Nephron (organoid): ENCODE measurements around the gene HIF1A.
A peak's percentile ranks its signal among the peaks of the same experiment; 100 is the strongest.

ENCODE experiments used
- H3K27ac Mint-ChIP-seq, 3 experiments: 2 replicates each; pipeline ENCODE4 v1.8.0; 2020; ENCODE audit warnings: mixed read lengths in 3 of 3, mild to moderate bottlenecking in 2 of 3, moderate library complexity in 1 of 3
- H3K27me3 Mint-ChIP-seq: 2 replicates; pipeline ENCODE4 v1.8.0; 2021; ENCODE audit warnings: low read depth, mild to moderate bottlenecking, moderate library complexity, mixed read lengths
- H3K36me3 Mint-ChIP-seq: 2 replicates; pipeline ENCODE4 v1.8.0; 2020; ENCODE audit warnings: low read depth, mixed read lengths
- H3K4me1 Mint-ChIP-seq: 2 replicates; pipeline ENCODE4 v1.8.0; 2020; ENCODE audit warnings: mixed read lengths
- H3K4me3 Mint-ChIP-seq, 3 experiments: 2 replicates each; pipeline ENCODE4 v1.8.0; 2020; ENCODE audit warnings: mild to moderate bottlenecking in 3 of 3, mixed read lengths in 3 of 3, moderate library complexity in 2 of 3
- H3K9me3 Mint-ChIP-seq: 2 replicates; pipeline ENCODE4 v1.8.0; 2020; ENCODE audit warnings: mixed read lengths
- TF ChIP-seq, protein P1 (sequence below), 3 experiments: fragments of 200-600 bp; sonication (generic); IDR thresholded peaks; one replicate each; pipeline ENCODE4 v1.5.0; 2021; ENCODE audit warnings: antibody characterized with exemption in 3 of 3; ENCODE audit not compliant: unreplicated experiment in 3 of 3

Gene HIF1A

GRCh38 chr14:61694039-61694438, 1.3 kb upstream of the HIF1A start:
- peaks cover 27% of the 10 kb centered on the region for H3K4me1 Mint-ChIP-seq
- no peaks in the 10 kb centered on the region for H3K36me3 Mint-ChIP-seq
- peak overlapping the region; percentile 90 to 99 (median 96) for H3K27ac Mint-ChIP-seq
- TF ChIP-seq, protein P1, sequence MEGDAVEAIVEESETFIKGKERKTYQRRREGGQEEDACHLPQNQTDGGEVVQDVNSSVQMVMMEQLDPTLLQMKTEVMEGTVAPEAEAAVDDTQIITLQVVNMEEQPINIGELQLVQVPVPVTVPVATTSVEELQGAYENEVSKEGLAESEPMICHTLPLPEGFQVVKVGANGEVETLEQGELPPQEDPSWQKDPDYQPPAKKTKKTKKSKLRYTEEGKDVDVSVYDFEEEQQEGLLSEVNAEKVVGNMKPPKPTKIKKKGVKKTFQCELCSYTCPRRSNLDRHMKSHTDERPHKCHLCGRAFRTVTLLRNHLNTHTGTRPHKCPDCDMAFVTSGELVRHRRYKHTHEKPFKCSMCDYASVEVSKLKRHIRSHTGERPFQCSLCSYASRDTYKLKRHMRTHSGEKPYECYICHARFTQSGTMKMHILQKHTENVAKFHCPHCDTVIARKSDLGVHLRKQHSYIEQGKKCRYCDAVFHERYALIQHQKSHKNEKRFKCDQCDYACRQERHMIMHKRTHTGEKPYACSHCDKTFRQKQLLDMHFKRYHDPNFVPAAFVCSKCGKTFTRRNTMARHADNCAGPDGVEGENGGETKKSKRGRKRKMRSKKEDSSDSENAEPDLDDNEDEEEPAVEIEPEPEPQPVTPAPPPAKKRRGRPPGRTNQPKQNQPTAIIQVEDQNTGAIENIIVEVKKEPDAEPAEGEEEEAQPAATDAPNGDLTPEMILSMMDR (IDR thresholded peaks at IDR 0.05; ENCODE audit: unreplicated experiment in 3 of 3), result no peak
- H3K4me3 Mint-ChIP-seq, result peak overlapping the region; percentile 97 to 99 (median 98)
- H3K9me3 Mint-ChIP-seq, result no peaks in the 10 kb centered on the region
- no peaks in the 10 kb centered on the region for H3K27me3 Mint-ChIP-seq

DNA sequence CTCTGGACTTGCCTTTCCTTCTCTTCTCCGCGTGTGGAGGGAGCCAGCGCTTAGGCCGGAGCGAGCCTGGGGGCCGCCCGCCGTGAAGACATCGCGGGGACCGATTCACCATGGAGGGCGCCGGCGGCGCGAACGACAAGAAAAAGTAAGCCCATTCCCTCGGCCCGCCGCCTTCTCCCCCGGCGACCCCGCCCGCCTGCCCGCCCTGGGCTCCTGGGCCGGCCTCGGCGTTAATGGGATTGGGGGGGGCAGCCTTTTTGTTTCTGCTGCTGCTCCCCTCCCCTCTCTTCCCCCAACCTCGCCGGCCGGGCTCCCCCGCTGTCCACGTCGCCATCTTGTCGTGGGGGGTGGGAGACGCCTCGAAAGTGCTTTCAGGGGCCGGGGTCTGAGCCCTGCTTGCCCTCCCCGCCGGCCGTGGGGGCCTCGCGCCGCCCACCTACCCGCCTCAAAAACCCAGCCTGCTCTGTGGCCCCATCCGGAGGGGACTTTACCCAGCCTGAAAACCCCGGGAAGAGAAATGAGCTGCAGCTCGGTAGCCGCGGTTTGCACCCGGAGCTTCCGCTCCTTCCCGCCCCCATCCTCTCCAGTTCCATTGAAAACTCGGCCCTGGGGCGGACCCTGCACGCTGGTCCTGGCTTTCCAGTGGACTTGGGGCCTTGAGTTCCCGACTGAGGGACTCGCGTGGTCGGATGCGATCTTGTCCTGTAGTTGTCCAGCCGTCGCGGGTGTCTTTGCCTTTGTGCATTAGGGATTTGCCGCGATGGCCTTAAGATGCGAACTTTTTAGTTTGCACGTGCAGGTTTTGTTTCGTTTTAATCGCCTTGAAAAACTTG, 598 bp downstream of the HIF1A start:
- H3K27me3 Mint-ChIP-seq, result no peaks in the 10 kb centered on the region
- H3K27ac Mint-ChIP-seq, result peak overlapping the region; percentile 90 to 99 (median 96)
- no peaks in the 10 kb centered on the region for H3K9me3 Mint-ChIP-seq
- TF ChIP-seq, protein P1 (IDR thresholded peaks at IDR 0.05; ENCODE audit: unreplicated experiment in 3 of 3), result no peak
- peaks cover 3% of the 10 kb centered on the region for H3K36me3 Mint-ChIP-seq
- peaks cover 43% of the 10 kb centered on the region for H3K4me1 Mint-ChIP-seq
- peak overlapping the region; percentile 97 to 99 (median 98) for H3K4me3 Mint-ChIP-seq

GRCh38 chr14:61696753-61697318, 1.5 kb downstream of the HIF1A start:
- TF ChIP-seq, protein P1 (IDR thresholded peaks at IDR 0.05; ENCODE audit: unreplicated experiment in 3 of 3), result no peak
- Mint-ChIP-seq H3K36me3 (peaks cover 3% of the 10 kb centered on the region), H3K9me3 (no peaks in the 10 kb centered on the region), H3K27me3 (no peaks in the 10 kb centered on the region), H3K4me3 (peak overlapping the region; percentile 97 to 99 (median 98)), H3K27ac (peak overlapping the region; percentile 90 to 99 (median 96)), H3K4me1 (peaks cover 44% of the 10 kb centered on the region)

- H3K9me3 Mint-ChIP-seq, result no peaks in the 10 kb centered on the region
- TF ChIP-seq, protein P1 (IDR thresholded peaks at IDR 0.05; ENCODE audit: unreplicated experiment in 3 of 3), result no peak
- peaks cover 50% of the 10 kb centered on the region for H3K4me1 Mint-ChIP-seq
- H3K4me3 Mint-ChIP-seq, result peak overlapping the region; percentile 97 to 99 (median 98)
- peaks cover 3% of the 10 kb centered on the region for H3K36me3 Mint-ChIP-seq
- peak overlapping the region; percentile 58 to 90 (median 74) for H3K27ac Mint-ChIP-seq
- no peaks in the 10 kb centered on the region for H3K27me3 Mint-ChIP-seq
Observed at GRCh38 chr14:61698206-61698980, 3.1 kb downstream of the HIF1A start.

DNA sequence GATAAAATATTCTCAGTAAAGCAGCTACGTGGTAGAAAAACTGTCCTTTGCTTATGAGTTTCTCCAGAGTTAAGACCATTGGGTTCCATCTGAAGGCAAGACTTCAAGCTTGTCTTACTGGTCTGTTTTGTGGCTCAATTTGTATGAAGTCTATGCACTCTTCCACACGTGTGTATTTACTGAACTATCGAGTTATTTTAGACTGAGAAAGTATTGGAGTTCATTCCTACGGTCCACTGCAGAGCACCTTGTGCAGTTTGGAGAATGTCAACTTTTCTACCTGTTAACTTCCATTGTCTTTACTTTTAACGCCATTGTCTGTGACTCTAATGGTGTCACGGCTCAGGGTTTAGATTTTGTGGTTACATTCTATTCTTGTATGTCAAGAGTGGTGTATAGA, 3.7 kb downstream of the HIF1A start:
- Mint-ChIP-seq H3K36me3 (peaks cover 3% of the 10 kb centered on the region), H3K27me3 (no peaks in the 10 kb centered on the region), H3K9me3 (no peaks in the 10 kb centered on the region), H3K27ac (peak overlapping the region in 1 of 3 experiments; percentile 90), H3K4me3 (peak overlapping the region; percentile 97 to 99 (median 98)), H3K4me1 (peaks cover 52% of the 10 kb centered on the region)
- TF ChIP-seq, protein P1 (IDR thresholded peaks at IDR 0.05; ENCODE audit: unreplicated experiment in 3 of 3), result no peak
